CD4-positive, alpha-beta T cell treated with Interferon gamma for 1 hour (primary cell): Measurements from ENCODE around the gene ARHGEF11.

ENCODE experiments used
- DNase-seq: peaks from one replicate; pipeline ENCODE4 v3.0.0-alpha.2; 2020

The ARHGEF11 gene

GRCh38 chr1:156906206-156906906, 139.2 kb downstream of the ARHGEF11 start:
- DNase-seq, result no peak

- DNase-seq, result no peak
Measured at GRCh38 chr1:156905651-156906050, 139.9 kb downstream of the ARHGEF11 start.

GRCh38 chr1:156905176-156905575, 140.4 kb downstream of the ARHGEF11 start:
- DNase-seq, result no peak

- no peak for DNase-seq
Measured at GRCh38 chr1:156904187-156904959, 141.2 kb downstream of the ARHGEF11 start.

- DNase-seq, result no peak
Measured at GRCh38 chr1:156903328-156904091, 142.0 kb downstream of the ARHGEF11 start.

DNA sequence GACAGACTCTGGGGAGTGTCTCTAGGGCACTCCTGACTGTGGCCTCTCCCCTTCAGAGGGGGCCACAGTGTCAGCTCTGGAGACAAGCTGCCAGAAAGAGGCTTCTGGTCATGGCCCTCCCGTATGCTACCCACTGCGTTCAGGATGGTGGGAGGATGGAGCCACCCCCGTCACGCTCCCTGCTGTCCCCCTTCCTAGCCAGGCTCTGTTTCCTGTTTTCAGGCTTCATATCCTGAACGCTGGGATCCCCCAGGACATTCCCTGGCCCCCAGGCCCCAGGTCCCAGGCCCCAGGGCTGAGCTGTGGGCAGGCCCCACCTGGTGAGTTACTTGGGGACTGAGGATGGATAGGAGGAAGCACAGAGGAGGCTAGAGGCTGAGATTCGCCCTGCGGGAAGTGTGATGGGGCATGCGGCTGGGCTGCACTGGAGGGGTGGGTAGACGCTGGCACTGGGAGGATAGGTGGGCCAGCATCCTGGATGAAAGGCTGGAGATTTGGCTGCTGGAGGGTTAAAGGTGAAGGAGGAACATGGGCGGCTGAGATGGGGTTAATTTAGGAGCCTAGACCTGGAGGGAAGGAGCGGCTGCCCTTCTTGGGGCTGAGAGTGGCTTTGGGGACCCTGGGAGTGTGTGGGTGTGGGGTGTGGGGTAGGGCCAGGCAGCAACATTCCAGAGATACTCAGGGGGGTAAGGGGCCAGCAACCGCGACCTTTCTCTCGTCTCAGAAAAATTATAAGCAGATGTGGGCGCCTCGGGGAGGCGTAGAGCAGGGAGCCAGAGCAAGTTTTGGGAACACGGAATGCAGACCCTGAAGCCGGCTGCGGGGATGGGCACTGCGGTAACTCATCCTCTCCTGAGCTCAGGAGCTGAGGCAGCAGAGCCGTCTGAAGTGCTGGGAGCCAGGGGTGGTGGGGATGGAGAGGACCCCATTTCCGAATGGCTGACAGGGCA, 143.3 kb downstream of the ARHGEF11 start:
- no peak for DNase-seq

DNA sequence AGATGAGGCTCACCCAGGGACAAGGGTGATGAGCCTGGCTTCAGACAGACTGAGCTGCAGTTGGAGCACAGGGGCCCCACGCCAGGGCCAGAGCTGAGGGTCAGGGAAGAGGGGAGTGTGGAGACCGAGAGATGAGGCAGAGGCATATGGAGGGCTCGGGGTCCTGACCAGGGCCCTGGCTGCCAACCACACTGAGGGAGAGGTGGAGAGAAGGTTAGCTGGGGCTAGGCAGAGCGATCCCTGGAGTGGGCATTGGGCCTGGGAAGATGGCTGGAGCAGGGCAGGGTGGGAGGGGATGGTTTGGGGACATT, 144.0 kb downstream of the ARHGEF11 start:
- DNase-seq, result no peak

DNA sequence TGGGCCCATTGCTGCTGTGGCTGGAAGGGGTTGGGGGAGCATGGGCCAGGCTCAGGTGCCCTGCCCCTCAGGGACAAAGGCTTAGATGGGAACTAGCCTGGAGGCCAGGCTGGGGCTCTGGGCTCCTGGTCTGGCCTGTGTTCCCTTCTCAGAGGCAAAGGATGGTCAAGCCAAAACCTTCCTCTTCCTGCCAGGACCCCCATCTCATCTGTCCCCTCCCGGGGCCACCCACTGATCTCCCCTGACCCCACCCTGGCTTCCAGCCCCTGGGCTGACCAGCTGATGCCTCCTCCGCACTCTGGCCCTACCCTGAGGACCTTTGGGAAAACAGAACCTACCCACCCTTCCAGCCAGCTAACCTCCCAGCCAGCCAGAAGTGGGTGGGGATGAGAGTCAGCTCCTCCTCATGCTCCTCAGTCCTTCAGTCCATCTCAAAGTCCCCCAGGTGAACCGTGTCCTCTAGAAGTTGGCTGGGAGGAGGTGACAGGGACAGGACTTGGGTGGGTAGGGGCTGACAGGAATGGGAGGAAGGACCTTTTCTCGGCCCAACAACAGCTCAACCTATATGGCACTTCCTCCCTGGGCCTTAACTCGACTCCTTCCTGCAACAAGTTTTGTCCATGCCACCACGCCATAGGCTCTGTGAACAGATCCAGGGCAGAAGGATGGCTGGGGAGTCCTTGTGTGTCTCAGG, 144.5 kb downstream of the ARHGEF11 start:
- no peak for DNase-seq

DNA sequence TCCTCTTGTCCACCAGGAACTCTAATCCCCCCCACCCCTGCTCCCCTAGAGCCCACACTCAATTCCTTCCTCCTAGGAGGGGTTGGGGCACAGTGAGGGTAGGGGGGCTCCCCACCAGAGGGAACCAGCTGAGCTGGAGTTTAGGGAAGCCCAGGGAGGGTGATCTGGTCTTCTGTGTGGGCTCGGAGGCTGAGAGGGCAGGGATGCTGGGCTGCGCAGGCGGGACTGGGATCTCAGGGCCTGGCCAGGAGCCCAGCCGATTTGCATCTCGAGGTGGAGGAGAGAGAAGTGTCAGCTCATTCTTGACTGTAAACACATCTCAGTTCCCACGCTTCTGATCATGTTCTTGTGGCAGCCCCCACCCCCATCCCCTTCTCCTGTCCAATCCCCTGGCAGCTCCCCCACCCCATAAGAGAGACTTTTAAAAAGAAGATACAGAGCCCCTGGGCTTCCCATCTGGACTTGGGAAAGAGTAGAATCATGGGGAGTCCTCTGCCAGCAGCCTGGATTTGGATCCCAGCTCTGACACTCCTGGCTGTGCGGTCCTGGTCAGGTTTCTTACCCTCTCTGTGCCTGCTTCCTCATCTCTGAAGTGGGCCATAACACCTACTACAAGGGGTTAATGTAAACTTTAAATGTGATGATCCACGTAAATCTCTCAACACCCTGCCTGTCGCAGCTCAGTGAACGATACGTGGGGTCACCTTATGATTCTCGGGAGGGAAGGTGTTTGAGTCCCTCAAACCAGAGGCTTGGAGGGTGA, 145.4 kb downstream of the ARHGEF11 start:
- DNase-seq, result no peak

DNA sequence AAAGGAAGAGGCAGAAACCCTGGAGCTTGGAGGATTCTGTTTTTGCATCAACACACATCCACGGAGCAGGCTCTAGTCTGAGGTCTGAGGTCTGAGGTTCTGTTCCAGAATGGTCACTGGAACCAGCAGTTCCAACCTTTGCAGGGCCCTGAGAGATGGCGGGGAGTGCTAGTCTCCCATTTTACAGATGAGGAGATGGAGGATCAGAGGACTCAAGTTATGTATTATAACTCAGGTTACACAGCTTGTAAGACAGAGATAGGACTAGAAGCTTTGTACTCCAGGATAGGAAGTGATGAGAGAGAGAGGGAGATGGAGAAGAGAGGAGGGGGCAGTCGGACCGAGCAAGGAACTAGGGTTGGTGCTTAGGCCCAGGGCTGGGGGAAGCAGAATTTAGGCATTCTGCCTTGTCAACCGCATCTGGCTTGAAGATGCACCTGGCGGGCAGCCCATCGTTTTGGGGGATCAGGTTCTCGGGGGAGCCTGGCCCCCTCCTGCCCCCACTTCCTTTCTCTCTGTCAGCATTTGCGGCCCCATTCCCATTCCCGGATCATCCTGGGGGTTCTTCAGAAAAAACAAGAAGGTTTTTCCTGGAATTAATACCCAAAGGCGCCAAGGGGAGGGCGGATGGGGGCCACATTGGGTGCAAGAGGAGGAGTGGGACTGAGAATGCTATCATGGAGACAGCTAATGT, 146.4 kb downstream of the ARHGEF11 start:
- DNase-seq, result no peak

- no peak for DNase-seq
Measured at GRCh38 chr1:156898161-156898566, 147.4 kb downstream of the ARHGEF11 start.

GRCh38 chr1:156897078-156897825, 148.3 kb downstream of the ARHGEF11 start:
- no peak for DNase-seq

DNA sequence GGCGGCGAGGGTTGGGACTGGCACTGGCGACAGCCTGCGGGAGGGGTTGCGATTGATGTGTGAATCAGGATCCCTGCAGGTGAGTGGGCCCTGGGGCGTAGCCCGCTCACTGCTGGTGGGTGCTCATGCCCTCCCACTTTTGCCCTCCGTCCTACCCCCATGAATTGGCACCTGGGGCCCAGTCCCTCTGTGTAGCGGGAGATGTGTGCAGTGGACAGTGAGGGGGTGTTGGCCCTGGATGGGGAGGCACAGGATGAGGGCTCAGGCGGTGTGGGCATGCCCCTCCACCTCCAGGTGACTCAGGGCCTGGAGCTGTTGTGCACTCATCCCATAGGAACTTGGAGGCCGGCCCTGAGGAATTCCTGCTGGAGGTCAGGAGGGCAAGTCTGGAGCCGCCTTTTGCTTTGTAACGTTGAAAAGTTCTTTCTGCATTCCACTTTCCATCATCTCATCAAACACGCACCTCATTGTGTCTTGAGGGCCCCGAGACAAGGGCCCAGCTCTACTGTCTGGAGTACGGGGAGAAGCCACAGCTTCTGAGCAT, 149.0 kb downstream of the ARHGEF11 start:
- DNase-seq, result no peak

DNA sequence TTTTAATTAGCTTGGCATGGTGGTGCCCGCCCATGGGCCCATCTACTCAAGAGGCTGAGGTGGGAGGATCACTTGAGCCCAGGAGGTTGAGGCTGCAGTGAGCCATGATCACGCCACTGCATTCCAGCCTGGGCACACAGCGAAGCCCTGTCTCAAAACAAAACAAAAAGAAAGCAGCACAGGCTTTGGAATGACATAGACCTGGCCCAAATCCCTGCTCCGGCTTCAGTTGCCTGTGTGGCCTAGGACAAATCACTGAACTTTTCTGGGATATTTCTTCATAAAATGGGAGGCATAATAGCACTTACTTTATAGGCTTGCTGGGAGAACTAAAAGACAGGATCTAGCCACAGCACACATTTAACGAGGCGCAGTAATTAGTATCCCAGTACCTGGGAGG, 149.6 kb downstream of the ARHGEF11 start:
- DNase-seq, result no peak

DNA sequence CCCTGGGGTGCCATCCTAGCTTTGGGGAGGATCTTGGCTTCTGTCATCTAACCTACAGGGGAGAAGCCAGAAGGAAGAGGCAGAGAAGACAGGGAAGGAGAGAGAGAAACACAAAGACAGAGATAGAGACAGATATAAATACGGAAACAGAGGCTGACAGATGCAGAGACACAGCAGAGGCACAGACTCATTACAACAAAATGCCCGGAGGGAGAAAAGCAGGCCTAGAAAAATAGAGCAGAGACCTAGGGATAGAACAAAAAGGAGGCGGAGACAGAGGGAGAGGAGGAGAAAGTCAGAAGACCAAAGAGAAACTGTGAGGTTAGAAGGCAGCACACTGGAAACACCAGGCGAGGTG, 150.1 kb downstream of the ARHGEF11 start:
- DNase-seq, result no peak

- DNase-seq, result no peak
Measured at GRCh38 chr1:156894711-156895454, 150.7 kb downstream of the ARHGEF11 start.

DNA sequence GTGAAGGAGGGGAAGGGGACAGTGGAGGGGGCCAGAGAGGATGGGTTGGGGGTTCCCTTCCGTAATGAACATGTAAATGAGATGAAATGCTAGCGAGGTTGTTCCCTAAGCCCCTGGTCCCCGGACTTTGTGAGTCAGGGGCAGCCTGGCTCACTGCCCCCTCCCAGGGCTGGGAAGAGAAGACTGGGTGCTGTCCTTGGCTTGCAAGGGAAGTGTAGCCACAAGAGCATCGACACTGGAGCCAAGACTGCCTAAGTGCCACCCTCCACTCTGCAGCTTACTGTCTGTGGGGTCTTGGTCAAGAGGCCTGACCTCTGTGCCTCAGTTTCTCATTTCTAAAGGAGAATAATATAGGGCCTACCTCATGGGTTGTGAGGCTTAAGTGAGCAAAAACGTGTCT, 151.5 kb downstream of the ARHGEF11 start:
- no peak for DNase-seq

GRCh38 chr1:156893048-156893953, 152.2 kb downstream of the ARHGEF11 start, which contains the start of gene PEAR1:
Gene PEAR1 (plus strand): TSS chr1:156893718. CDS start chr1:156903927, 10,209 bp downstream.
- no peak for DNase-seq
